ENCODE data around the gene GALNT16. TPM values are rescaled to one million over a fixed set of nuclear protein-coding genes. Genes with fewer than 3 reads are reported as not detected.
"Not testable (repeated sequence)": the region's sequence is repeated elsewhere in the genome, so short reads cannot be mapped to it uniquely, and the experiment has no call there.

Gene GALNT16
- total RNA-seq, 1 experiment from 2014 or later, result 4.0 TPM

DNA sequence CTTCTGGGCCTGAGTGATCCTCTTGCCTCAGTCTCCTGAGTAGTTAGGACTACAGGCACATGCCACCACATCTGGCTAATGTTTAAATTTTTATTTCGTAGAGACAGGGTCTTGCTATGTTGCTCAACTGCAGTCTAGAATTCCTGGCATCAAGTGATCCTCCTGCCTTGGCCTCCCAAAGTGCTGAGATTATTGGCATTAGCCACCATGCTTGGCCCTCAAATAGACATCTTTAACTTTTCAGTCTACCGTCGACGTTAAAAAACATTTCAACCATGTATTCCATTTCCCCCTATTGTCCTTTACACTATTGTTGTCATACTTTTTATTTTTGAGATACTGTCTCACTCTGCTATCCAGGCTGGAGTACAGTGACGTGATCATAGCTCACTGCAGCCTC, 115.8 kb downstream of the GALNT16 start:
- DNase-seq, result no peak
- Mint-ChIP-seq H3K27me3 (ENCODE audit: unreplicated experiment) (no peaks in the 10 kb centered on the region), H3K9me3 (ENCODE audit: low read depth, unreplicated experiment) (no peaks in the 10 kb centered on the region), H3K4me1 (ENCODE audit: low read depth, unreplicated experiment) (peaks cover 24% of the 10 kb centered on the region), H3K27ac (ENCODE audit: unreplicated experiment) (peak overlapping the region; percentile 27), H3K36me3 (ENCODE audit: insufficient read depth, unreplicated experiment) (peaks cover 29% of the 10 kb centered on the region), H3K4me3 (ENCODE audit: low read depth, unreplicated experiment) (no peak overlapping the region)
- TF ChIP-seq, protein P1, sequence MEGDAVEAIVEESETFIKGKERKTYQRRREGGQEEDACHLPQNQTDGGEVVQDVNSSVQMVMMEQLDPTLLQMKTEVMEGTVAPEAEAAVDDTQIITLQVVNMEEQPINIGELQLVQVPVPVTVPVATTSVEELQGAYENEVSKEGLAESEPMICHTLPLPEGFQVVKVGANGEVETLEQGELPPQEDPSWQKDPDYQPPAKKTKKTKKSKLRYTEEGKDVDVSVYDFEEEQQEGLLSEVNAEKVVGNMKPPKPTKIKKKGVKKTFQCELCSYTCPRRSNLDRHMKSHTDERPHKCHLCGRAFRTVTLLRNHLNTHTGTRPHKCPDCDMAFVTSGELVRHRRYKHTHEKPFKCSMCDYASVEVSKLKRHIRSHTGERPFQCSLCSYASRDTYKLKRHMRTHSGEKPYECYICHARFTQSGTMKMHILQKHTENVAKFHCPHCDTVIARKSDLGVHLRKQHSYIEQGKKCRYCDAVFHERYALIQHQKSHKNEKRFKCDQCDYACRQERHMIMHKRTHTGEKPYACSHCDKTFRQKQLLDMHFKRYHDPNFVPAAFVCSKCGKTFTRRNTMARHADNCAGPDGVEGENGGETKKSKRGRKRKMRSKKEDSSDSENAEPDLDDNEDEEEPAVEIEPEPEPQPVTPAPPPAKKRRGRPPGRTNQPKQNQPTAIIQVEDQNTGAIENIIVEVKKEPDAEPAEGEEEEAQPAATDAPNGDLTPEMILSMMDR (IDR thresholded peaks at IDR 0.05; ENCODE audit: unreplicated experiment), result no peak
- intact Hi-C loops (cut with micrococcal nuclease; ENCODE audit: unreplicated experiment), result no loop called here
- no TSS peak for BruUV-seq (replicated peaks)
- CTCF ChIA-PET, result interaction anchor here (0.7 to 1.3 kb wide), 2 partner anchors 33 to 84 kb away, joined by 3 to 4 read pairs; no protein-coding TSS in a partner anchor

DNA sequence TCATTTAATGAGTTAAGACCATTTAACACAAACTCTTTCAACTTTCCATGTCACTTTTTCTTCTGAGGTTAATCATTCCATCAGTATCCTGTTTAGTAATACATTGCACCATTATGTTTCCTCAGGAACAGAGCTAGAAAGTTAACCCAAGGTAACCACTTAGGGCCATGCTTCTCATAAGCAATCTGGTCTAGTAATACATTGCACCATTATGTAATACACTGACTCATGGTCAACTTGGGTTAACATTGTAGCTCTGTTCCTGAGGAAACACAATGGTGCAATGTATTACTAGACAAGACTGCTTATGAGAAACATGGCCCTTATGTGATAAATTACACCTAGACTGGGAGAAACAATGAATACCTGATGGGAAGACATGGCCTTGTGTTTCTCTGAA, 116.5 kb downstream of the GALNT16 start:
- peaks cover 24% of the 10 kb centered on the region for H3K4me1 Mint-ChIP-seq (ENCODE audit: low read depth, unreplicated experiment)
- intact Hi-C loops (cut with micrococcal nuclease; ENCODE audit: unreplicated experiment), result no loop called here
- no peaks in the 10 kb centered on the region for H3K9me3 Mint-ChIP-seq (ENCODE audit: low read depth, unreplicated experiment)
- CTCF ChIA-PET, result interaction anchor here (0.6 to 1.3 kb wide), 6 partner anchors 20 to 115 kb away, joined by 3 to 4 read pairs (median 3); partner anchors contain the start of genes ERH and SLC39A9
- peak overlapping the region; percentile 27 for H3K27ac Mint-ChIP-seq (ENCODE audit: unreplicated experiment)
- DNase-seq, result no peak
- H3K36me3 Mint-ChIP-seq (ENCODE audit: insufficient read depth, unreplicated experiment), result peaks cover 29% of the 10 kb centered on the region
- H3K4me3 Mint-ChIP-seq (ENCODE audit: low read depth, unreplicated experiment), result no peak overlapping the region
- TF ChIP-seq, protein P1 (IDR thresholded peaks at IDR 0.05; ENCODE audit: unreplicated experiment), result no peak
- H3K27me3 Mint-ChIP-seq (ENCODE audit: unreplicated experiment), result no peaks in the 10 kb centered on the region
- no TSS peak for BruUV-seq (replicated peaks)

DNA sequence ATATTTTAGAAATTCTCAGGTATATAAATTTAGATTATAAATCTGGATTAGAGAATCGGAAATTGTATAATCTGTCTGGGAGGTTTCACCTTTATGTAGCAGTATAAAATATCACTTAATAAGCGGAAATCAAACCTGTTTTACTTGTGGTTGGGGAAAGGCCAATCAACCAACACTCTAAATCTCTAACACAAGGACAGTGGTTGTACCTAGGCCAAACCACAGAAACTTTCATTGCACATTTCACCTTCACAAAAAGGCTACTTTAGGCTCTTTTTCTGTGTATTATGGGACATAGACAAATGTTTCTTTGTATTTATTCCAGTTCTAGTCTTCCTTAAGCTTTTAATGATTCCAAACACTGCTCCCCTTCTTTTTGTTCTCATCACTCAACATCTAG, 118.3 kb downstream of the GALNT16 start:
- TF ChIP-seq, protein P1 (IDR thresholded peaks at IDR 0.05; ENCODE audit: unreplicated experiment), result no peak
- peak overlapping the region; percentile 35 for H3K27ac Mint-ChIP-seq (ENCODE audit: unreplicated experiment)
- H3K9me3 Mint-ChIP-seq (ENCODE audit: low read depth, unreplicated experiment), result no peaks in the 10 kb centered on the region
- no peaks in the 10 kb centered on the region for H3K27me3 Mint-ChIP-seq (ENCODE audit: unreplicated experiment)
- peaks cover 24% of the 10 kb centered on the region for H3K4me1 Mint-ChIP-seq (ENCODE audit: low read depth, unreplicated experiment)
- peak; percentile 17 for DNase-seq
- no TSS peak for BruUV-seq (replicated peaks)
- peaks cover 33% of the 10 kb centered on the region for H3K36me3 Mint-ChIP-seq (ENCODE audit: insufficient read depth, unreplicated experiment)
- CTCF ChIA-PET, result no interaction called here
- no peak overlapping the region for H3K4me3 Mint-ChIP-seq (ENCODE audit: low read depth, unreplicated experiment)
- intact Hi-C loops (cut with micrococcal nuclease; ENCODE audit: unreplicated experiment), result loop anchor here (1.0 kb wide), 1 partner anchor 87 kb away; no protein-coding TSS in a partner anchor

DNA sequence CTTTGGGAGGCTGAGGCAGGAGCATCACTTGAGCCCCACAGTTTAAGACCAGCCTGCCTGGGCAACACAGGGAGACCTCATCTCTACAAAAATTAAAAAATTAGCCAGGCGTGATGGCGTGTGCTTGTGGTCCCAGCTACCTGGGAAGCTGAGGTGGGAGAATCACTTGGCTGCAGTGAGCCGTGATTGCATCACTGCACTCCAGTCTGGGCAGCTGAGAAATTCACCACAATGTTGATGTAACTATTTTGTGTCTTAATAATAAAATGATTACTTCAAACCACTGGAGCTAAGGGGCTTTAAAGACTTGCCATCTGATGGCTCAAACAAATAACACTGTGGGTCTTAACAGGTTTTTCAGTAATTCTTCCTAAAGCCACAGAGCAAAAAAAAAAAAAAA, 127.4 kb downstream of the GALNT16 start:
- DNase-seq, result no peak
- TF ChIP-seq, protein P1 (IDR thresholded peaks at IDR 0.05; ENCODE audit: unreplicated experiment), result no peak
- intact Hi-C loops (cut with micrococcal nuclease; ENCODE audit: unreplicated experiment), result no loop called here
- Mint-ChIP-seq H3K9me3 (ENCODE audit: low read depth, unreplicated experiment) (no peaks in the 10 kb centered on the region), H3K4me3 (ENCODE audit: low read depth, unreplicated experiment) (no peak overlapping the region), H3K27me3 (ENCODE audit: unreplicated experiment) (no peaks in the 10 kb centered on the region), H3K27ac (ENCODE audit: unreplicated experiment) (no peak overlapping the region), H3K4me1 (ENCODE audit: low read depth, unreplicated experiment) (peaks cover 30% of the 10 kb centered on the region), H3K36me3 (ENCODE audit: insufficient read depth, unreplicated experiment) (peaks cover 53% of the 10 kb centered on the region)
- no TSS peak for BruUV-seq (replicated peaks)
- CTCF ChIA-PET, result no interaction called here

DNA sequence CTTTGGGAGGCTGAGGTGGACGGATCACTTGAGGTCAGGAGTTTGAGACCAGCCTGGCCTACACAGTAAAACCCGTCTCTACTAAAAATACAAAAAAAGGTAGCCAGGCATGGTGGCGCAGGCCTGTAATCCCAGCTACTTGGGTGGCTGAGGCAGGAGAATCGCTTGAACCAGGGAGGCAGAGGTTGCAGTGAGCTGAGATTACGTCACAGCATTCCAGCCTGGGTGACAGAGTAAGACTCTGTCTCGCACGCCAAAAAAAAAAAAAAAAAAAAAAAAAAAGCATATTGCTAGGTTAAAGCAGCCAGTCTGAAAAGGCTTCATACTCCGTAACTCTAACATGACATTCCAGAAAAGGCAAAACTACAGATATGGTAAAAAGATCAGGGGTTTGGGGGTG, 131.4 kb downstream of the GALNT16 start:
- BruUV-seq (replicated peaks); DNase-seq; H3K27ac Mint-ChIP-seq (ENCODE audit: unreplicated experiment); CTCF ChIA-PET; H3K27me3 Mint-ChIP-seq (ENCODE audit: unreplicated experiment); H3K4me3 Mint-ChIP-seq (ENCODE audit: low read depth, unreplicated experiment); intact Hi-C loops (cut with micrococcal nuclease; ENCODE audit: unreplicated experiment); H3K9me3 Mint-ChIP-seq (ENCODE audit: low read depth, unreplicated experiment): not testable (repeated sequence)
- Mint-ChIP-seq H3K36me3 (ENCODE audit: insufficient read depth, unreplicated experiment) (peaks cover 67% of the 10 kb centered on the region), H3K4me1 (ENCODE audit: low read depth, unreplicated experiment) (peaks cover 33% of the 10 kb centered on the region)

Data from Calu3 (cell line).